Prostate gland (tissue), 2 donors: ENCODE results near the gene AATK. TPM values are rescaled to one million over a fixed set of nuclear protein-coding genes. Genes with fewer than 3 reads are reported as not detected.

ENCODE experiments used
- DNase-seq: peaks from one replicate; pipeline ENCODE4 v3.0.0-alpha.2; 2019; ENCODE audit warnings: low spot score
- H3K27ac ChIP-seq, 2 donors: fragments of 200-600 bp; sonication (generic); 2 replicates each; pipeline ENCODE4 v1.5.1; 2017 to 2019
- H3K27me3 ChIP-seq: fragments of 200-600 bp; sonication (generic); replicated peaks from 2 replicates; pipeline ENCODE4 v1.5.1; 2019; ENCODE audit not compliant: insufficient read depth
- H3K36me3 ChIP-seq, 2 donors: fragments of 200-600 bp; sonication (generic); 1 replicate in 1 of 2; 2 replicates in 1 of 2; pipeline versions ENCODE4 v1.5.1 to v1.8.1; 2017 to 2019
- H3K4me1 ChIP-seq: fragments of 200-600 bp; sonication (generic); replicated peaks from 2 replicates; pipeline ENCODE4 v1.5.1; 2019
- H3K4me3 ChIP-seq, 2 donors: fragments of 200-600 bp; sonication (generic); 2 replicates each; pipeline ENCODE4 v1.5.1; 2017 to 2019
- H3K9me3 ChIP-seq: fragments of 200-600 bp; sonication (generic); 2 replicates; pipeline ENCODE4 v1.5.1; 2017
- POLR2A ChIP-seq: fragments of 450-650 bp; IDR thresholded peaks from one replicate; pipeline ENCODE4 v1.6.1; 2016; ENCODE audit warnings: antibody characterized with exemption, mild to moderate bottlenecking
- POLR2AphosphoS5 ChIP-seq: sonication (generic); formaldehyde crosslinking; IDR thresholded peaks from one replicate; pipeline ENCODE4 v1.6.1; 2017; ENCODE audit warnings: antibody characterized with exemption
- WGBS: methylation state at CpG from one replicate; pipeline ENCODE4 v1.1.5; 2018; 5-methylcytosine and 5-hydroxymethylcytosine counted together
- intact Hi-C: fragments of 100-400 bp; cut with DNase I; formaldehyde crosslinking; loops from one replicate; pipeline ENCODE4 v1.14.2; 2022
- total RNA-seq, 2 donors: library from RNA; depleted of rRNA; stranded (reverse); fragments of >200 nt; gene quantifications; one replicate each; pipeline ENCODE4 v1.1.0, GENCODE V29; 2016
- TF ChIP-seq, protein P1 (sequence below), 4 experiments: fragments of 200-600 bp in 2 of 4; fragments of 450-650 bp in 2 of 4; sonication (generic) in 2 of 4; IDR thresholded peaks; 1 replicate in 3 of 4; 2 replicates in 1 of 4; pipeline ENCODE4 v1.5.1; 2016 to 2019; ENCODE audit warnings: antibody characterized with exemption in 4 of 4, mild to moderate bottlenecking in 2 of 4, moderate library complexity in 2 of 4

The AATK gene
- total RNA-seq, 2 donors from 2014 or later: 5.2 to 6.6 TPM

DNA sequence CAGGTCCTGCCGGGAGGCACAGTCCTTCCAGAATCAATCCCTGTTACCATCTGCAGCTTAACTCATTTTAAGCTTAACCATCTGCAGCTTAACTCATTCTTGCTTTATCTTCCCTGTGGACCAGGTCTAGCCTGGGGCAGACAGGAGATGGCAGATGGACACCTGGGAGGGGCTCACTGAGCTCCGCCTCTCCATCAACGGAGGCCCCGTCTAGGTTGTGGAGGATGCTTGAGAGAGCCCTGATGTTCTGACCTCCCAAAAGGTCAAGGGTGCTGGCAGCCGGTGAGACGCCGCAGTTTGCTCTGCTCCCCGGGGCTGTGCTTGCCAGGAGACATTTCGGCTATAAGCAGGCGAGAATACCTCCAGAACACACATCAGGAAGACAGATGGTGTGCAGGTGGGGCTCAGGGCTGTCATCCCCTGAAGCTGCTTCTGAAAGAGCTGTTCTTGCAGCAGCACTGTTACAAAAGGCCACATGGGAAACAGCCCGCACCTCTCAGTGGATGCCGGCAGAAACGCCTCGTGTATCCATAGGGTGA lies 89.8 kb downstream of the AATK start:
- intact Hi-C loops: no loop called here
- no peaks in the 10 kb centered on the region for H3K9me3 ChIP-seq
- no peaks in the 10 kb centered on the region for H3K36me3 ChIP-seq
- H3K27me3 ChIP-seq: no peaks in the 10 kb centered on the region
- 67% methylated on average over 14 of the region's 14 CpGs for WGBS
- TF ChIP-seq POLR2AphosphoS5: no peak
- TF ChIP-seq POLR2A: no peak
- TF ChIP-seq, protein P1, sequence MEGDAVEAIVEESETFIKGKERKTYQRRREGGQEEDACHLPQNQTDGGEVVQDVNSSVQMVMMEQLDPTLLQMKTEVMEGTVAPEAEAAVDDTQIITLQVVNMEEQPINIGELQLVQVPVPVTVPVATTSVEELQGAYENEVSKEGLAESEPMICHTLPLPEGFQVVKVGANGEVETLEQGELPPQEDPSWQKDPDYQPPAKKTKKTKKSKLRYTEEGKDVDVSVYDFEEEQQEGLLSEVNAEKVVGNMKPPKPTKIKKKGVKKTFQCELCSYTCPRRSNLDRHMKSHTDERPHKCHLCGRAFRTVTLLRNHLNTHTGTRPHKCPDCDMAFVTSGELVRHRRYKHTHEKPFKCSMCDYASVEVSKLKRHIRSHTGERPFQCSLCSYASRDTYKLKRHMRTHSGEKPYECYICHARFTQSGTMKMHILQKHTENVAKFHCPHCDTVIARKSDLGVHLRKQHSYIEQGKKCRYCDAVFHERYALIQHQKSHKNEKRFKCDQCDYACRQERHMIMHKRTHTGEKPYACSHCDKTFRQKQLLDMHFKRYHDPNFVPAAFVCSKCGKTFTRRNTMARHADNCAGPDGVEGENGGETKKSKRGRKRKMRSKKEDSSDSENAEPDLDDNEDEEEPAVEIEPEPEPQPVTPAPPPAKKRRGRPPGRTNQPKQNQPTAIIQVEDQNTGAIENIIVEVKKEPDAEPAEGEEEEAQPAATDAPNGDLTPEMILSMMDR (IDR thresholded peaks at IDR 0.05): no peak
- H3K27ac ChIP-seq: no peak overlapping the region
- H3K4me1 ChIP-seq: peaks cover 13% of the 10 kb centered on the region
- DNase-seq: no peak
- H3K4me3 ChIP-seq: no peak overlapping the region

DNA sequence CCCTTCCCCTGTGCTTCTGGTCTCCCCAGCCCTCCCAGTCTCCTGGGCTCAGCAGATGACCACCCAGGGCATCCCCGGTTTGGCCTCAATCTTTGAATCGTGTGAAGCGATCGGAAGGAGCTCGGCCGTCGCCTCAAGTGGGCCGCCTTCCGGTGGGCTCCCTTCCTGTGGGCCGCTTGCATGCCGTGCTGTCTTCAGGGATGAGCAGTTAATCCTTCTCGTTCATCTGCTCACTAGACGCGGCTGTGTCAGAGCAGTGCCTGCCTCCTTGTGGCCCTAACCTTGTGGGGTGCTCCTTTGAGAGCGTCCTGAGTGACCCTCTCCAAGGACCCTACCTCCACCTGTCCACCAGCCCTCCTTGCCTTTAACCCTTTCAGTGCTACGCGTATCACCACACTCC lies 90.7 kb downstream of the AATK start:
- intact Hi-C loops: no loop called here
- TF ChIP-seq POLR2AphosphoS5 (no peak), POLR2A (no peak)
- TF ChIP-seq, protein P1 (IDR thresholded peaks at IDR 0.05): no peak
- peak overlapping the region in 1 of 2 donors; percentile 15 for H3K27ac ChIP-seq
- H3K36me3 ChIP-seq: no peaks in the 10 kb centered on the region
- H3K27me3 ChIP-seq: no peaks in the 10 kb centered on the region
- peaks cover 6% of the 10 kb centered on the region for H3K4me1 ChIP-seq
- H3K4me3 ChIP-seq: no peak overlapping the region
- H3K9me3 ChIP-seq: no peaks in the 10 kb centered on the region
- DNase-seq: no peak
- WGBS: 88% methylated on average over 17 of the region's 17 CpGs

GRCh38 chr17:81074875-81075274 lies 91.1 kb downstream of the AATK start:
- H3K4me3 ChIP-seq: no peak overlapping the region
- peaks cover 6% of the 10 kb centered on the region for H3K4me1 ChIP-seq
- no peak for TF ChIP-seq POLR2A
- TF ChIP-seq, protein P1 (IDR thresholded peaks at IDR 0.05): no peak
- TF ChIP-seq POLR2AphosphoS5: no peak
- no peaks in the 10 kb centered on the region for H3K9me3 ChIP-seq
- peak overlapping the region in 1 of 2 donors; percentile 15 for H3K27ac ChIP-seq
- H3K36me3 ChIP-seq: no peaks in the 10 kb centered on the region
- no peaks in the 10 kb centered on the region for H3K27me3 ChIP-seq
- intact Hi-C loops: no loop called here
- DNase-seq: no peak
- 50% methylated on average over 8 of the region's 8 CpGs for WGBS

GRCh38 chr17:81073967-81074839 lies 91.8 kb downstream of the AATK start:
- intact Hi-C loops: no loop called here
- Histone ChIP-seq H3K27ac (no peak overlapping the region), H3K27me3 (no peaks in the 10 kb centered on the region), H3K36me3 (no peaks in the 10 kb centered on the region), H3K4me1 (peaks cover 6% of the 10 kb centered on the region), H3K4me3 (no peak overlapping the region), H3K9me3 (no peaks in the 10 kb centered on the region)
- WGBS: 94% methylated on average over 40 of the region's 42 CpGs
- DNase-seq: no peak
- TF ChIP-seq, protein P1 (IDR thresholded peaks at IDR 0.05): no peak
- TF ChIP-seq POLR2A (no peak), POLR2AphosphoS5 (no peak)
